Pancreas (tissue), 10 donors: ENCODE results near the gene SRGAP3. TPM values are rescaled to one million over a fixed set of nuclear protein-coding genes. Genes with fewer than 3 reads are reported as not detected.
A peak's percentile ranks its signal among the peaks of the same experiment; 100 is the strongest.

Experiments
- ATAC-seq, 4 donors: fragments of 200-7000 bp; cut with Tn5 transposase; one replicate each; pipeline versions ENCODE4 v1.8.0 to v1.9.1; 2020; ENCODE audit warnings: mild to moderate bottlenecking in 4 of 4, moderate library complexity in 4 of 4
- DNase-seq, 6 donors: peaks; one replicate each; pipeline ENCODE4 v3.0.0-alpha.2; 2020
- FAIRE-seq: peaks from 2 replicates; lab custom pipeline; 2012; peaks lifted over from hg19 to GRCh38; lab: Jason Lieb, UNC
- H3K27ac ChIP-seq, 4 donors: fragments of 200-600 bp; sonication (generic); 1 replicate in 3 of 4; 2 replicates in 1 of 4; pipeline versions ENCODE4 v1.5.0 to v1.8.0; 2020
- H3K27me3 ChIP-seq, 4 donors: fragments of 200-600 bp; one replicate each; pipeline ENCODE4 v1.8.0; 2021
- H3K36me3 ChIP-seq, 3 donors: fragments of 200-600 bp; sonication (generic) in 1 of 3; one replicate each; pipeline versions ENCODE4 v1.5.0 to v1.8.0; 2020 to 2021
- H3K4me1 ChIP-seq, 3 donors: fragments of 200-600 bp; one replicate each; pipeline ENCODE4 v1.8.0; 2021
- H3K4me3 ChIP-seq, 4 donors: fragments of 200-600 bp; sonication (generic) in 2 of 4; one replicate each; pipeline versions ENCODE4 v1.5.0 to v1.8.0; 2020 to 2021
- H3K9me3 ChIP-seq, 4 donors: fragments of 200-600 bp; one replicate each; pipeline ENCODE4 v1.8.0; 2021
- WGBS, 2 donors: extraction: QIAGEN DNeasy Blood & Tissue Kit; methylation state at CpG; one replicate each; pipeline ENCODE4 v1.1.7; 2013; 5-methylcytosine and 5-hydroxymethylcytosine counted together
- intact Hi-C, 3 donors: fragments of 100-400 bp; cut with DNase I; formaldehyde crosslinking; loops; one replicate each; pipeline versions ENCODE4 v1.11.1 to v1.14.2; 2022
- polyA plus RNA-seq, 2 donors: library from polyadenylated mRNA; stranded (reverse); fragments of 200-250 nt; gene quantifications; one replicate each; pipeline ENCODE4 v1.2.3, GENCODE V29; 2013
- total RNA-seq, 6 donors: library from RNA; stranded (reverse); fragmentation: NEBNext Ultra II Directional in 4 of 6; extraction: Animal tissue kit (Norgen Biotek cat#: 25700) in 4 of 6; gene quantifications; one replicate each; pipeline versions ENCODE4 v1.2.1 to v1.2.4, GENCODE V29; 2021 to 2023
- TF ChIP-seq, protein P1 (sequence below), 4 donors: fragments of 200-600 bp; sonication (generic) in 3 of 4; IDR thresholded peaks; one replicate each; pipeline versions ENCODE4 v1.5.0 to v1.8.0; 2021; ENCODE audit warnings: antibody characterized with exemption in 4 of 4
- donor health status: healthy with polysubstance abuse.
- donor health status: DM: no; HTN: no; CAD: no; lungs with moderate emphysema.
- donor health status: DM: no; HTN: no; CAD: no.
- donor health status: control.
- donor health status: control.
- donor health status: Bipolar disorder and iron deficiency.
- donor health status: DM: yes; HTN: yes; CAD: no.
- donor health status: DM: no; HTN: no; CAD: no.
- donor health status: DM: no; HTN: no; CAD: no.
- donor health status: DM: yes; HTN: yes; CAD: no.

The SRGAP3 gene
- total and polyA plus RNA-seq, 8 donors = 1.9 to 6.5 (median 3.0) TPM

DNA sequence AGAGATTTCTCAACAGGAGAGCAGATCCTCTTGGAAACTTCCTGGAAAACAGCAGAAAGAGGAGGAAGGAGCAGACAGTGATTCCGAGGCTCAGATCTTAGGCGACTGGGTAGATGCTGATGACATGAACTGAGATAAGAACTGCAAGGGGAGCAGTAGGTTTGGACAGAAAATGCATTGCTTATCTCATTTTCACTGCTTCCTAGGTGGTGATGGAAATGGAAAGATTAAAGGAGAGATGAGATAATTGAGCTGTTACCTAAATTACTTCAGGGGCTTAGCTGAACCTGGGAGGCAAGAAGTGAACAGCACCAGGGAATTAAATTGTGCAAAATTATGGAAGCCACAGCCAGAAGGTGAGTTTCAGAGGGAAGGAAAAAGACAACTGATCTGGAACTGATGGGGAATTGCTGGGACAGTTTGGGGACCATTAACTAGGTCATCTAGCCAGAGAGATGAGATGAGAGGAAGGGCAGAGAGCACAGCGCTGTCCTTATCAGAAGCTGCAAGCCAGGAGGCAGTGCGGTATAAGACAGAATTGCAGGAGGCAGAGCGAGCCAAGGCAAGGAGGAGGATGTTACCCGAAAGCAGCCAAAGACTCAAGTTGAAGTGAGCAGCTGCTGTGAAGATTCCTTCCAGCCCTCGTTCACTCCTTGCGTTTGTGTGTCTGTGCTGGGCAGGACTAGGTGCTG lies 140.4 kb downstream of the SRGAP3 start:
- ATAC-seq (peak in 1 of 4 donors; percentile 11), FAIRE-seq (no peak), DNase-seq (no peak)
- H3K27me3 ChIP-seq = no peaks in the 10 kb centered on the region
- H3K4me3 ChIP-seq = no peak overlapping the region
- H3K36me3 ChIP-seq = no peaks in the 10 kb centered on the region
- no peaks in the 10 kb centered on the region for H3K9me3 ChIP-seq
- TF ChIP-seq, protein P1, sequence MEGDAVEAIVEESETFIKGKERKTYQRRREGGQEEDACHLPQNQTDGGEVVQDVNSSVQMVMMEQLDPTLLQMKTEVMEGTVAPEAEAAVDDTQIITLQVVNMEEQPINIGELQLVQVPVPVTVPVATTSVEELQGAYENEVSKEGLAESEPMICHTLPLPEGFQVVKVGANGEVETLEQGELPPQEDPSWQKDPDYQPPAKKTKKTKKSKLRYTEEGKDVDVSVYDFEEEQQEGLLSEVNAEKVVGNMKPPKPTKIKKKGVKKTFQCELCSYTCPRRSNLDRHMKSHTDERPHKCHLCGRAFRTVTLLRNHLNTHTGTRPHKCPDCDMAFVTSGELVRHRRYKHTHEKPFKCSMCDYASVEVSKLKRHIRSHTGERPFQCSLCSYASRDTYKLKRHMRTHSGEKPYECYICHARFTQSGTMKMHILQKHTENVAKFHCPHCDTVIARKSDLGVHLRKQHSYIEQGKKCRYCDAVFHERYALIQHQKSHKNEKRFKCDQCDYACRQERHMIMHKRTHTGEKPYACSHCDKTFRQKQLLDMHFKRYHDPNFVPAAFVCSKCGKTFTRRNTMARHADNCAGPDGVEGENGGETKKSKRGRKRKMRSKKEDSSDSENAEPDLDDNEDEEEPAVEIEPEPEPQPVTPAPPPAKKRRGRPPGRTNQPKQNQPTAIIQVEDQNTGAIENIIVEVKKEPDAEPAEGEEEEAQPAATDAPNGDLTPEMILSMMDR (IDR thresholded peaks at IDR 0.05) = no peak
- 80 to 86% methylated on average over 8 of the region's 8 CpGs for WGBS, 2 donors
- no peaks in the 10 kb centered on the region for H3K4me1 ChIP-seq
- intact Hi-C loops = no loop called here
- H3K27ac ChIP-seq = no peak overlapping the region

DNA sequence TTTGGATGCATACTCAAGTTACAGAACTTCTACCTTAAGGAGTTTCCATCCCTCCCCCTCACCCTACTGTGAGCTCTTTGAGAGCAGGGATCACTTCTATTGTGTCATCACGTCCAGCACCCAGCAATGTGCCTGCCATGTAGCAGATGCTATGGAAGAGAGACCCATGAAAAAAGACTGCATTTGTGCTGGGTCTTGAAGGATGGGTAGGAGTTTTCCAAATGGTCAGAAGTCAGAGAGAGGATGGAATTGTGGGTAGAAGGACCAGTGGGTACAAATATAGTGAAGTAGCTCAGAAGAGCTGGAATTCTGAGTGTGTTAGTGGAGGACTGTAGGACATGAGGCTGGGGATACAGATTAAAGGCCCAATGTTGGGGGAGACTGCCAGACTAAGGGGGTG lies 141.7 kb downstream of the SRGAP3 start:
- no peak overlapping the region for H3K4me3 ChIP-seq
- intact Hi-C loops = no loop called here
- FAIRE-seq (no peak), ATAC-seq (no peak), DNase-seq (no peak)
- no peaks in the 10 kb centered on the region for H3K9me3 ChIP-seq
- no peaks in the 10 kb centered on the region for H3K4me1 ChIP-seq
- H3K27me3 ChIP-seq = no peaks in the 10 kb centered on the region
- H3K27ac ChIP-seq = no peak overlapping the region
- H3K36me3 ChIP-seq = no peaks in the 10 kb centered on the region
- 80 to 83% methylated on average over 1 of the region's 1 CpG for WGBS, 2 donors
- TF ChIP-seq, protein P1 (IDR thresholded peaks at IDR 0.05) = no peak

DNA sequence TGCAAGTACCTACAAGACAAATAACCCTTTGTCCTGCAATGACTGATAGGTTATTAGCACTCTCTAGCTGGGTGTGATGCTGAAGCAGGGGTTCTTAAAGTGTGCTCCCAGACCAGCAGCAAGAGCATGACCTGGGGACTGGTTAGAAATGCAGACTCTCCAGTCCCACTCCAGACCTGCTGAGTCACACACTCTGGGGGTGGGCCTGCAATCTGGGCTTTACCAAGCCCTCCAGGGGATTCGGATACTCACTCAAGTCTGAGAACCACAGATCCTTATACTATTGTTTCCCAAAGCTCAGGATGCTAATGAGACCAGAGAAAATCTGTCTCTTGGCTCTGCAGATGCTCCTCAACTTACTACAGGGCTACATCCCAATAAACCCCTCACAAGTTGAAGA lies 144.0 kb downstream of the SRGAP3 start:
- DNase-seq (no peak), FAIRE-seq (no peak), ATAC-seq (no peak)
- 59 to 86% methylated on average over 1 of the region's 1 CpG for WGBS, 2 donors
- Histone ChIP-seq H3K4me1 (no peaks in the 10 kb centered on the region), H3K27me3 (no peaks in the 10 kb centered on the region), H3K36me3 (no peaks in the 10 kb centered on the region), H3K27ac (no peak overlapping the region), H3K4me3 (no peak overlapping the region), H3K9me3 (no peaks in the 10 kb centered on the region)
- TF ChIP-seq, protein P1 (IDR thresholded peaks at IDR 0.05) = no peak
- intact Hi-C loops = no loop called here

DNA sequence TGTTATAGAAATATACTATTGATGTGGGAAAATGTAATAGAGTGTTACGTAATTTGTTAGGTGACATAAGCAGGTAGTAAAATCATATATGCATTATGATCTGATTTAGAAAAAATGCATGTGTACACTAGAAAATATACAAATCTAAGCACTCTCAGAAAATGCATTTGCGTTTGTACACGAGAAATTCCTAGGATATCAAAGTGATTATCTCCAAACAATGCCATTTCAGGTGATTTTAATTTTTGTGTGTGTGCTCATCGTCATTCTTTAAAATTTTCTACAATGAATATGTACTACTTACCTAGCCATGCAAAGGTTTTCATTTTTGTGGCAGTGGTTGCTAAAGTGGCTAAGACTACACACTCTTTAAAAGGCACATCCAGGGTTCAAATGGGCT lies 145.3 kb downstream of the SRGAP3 start:
- H3K4me3 ChIP-seq = no peak overlapping the region
- DNase-seq (no peak), FAIRE-seq (no peak), ATAC-seq (no peak)
- H3K9me3 ChIP-seq = no peaks in the 10 kb centered on the region
- intact Hi-C loops = no loop called here
- no peak overlapping the region for H3K27ac ChIP-seq
- no peaks in the 10 kb centered on the region for H3K4me1 ChIP-seq
- H3K27me3 ChIP-seq = no peaks in the 10 kb centered on the region
- TF ChIP-seq, protein P1 (IDR thresholded peaks at IDR 0.05) = no peak
- 95 to 96% methylated on average over 4 of the region's 4 CpGs for WGBS, 2 donors
- no peaks in the 10 kb centered on the region for H3K36me3 ChIP-seq

DNA sequence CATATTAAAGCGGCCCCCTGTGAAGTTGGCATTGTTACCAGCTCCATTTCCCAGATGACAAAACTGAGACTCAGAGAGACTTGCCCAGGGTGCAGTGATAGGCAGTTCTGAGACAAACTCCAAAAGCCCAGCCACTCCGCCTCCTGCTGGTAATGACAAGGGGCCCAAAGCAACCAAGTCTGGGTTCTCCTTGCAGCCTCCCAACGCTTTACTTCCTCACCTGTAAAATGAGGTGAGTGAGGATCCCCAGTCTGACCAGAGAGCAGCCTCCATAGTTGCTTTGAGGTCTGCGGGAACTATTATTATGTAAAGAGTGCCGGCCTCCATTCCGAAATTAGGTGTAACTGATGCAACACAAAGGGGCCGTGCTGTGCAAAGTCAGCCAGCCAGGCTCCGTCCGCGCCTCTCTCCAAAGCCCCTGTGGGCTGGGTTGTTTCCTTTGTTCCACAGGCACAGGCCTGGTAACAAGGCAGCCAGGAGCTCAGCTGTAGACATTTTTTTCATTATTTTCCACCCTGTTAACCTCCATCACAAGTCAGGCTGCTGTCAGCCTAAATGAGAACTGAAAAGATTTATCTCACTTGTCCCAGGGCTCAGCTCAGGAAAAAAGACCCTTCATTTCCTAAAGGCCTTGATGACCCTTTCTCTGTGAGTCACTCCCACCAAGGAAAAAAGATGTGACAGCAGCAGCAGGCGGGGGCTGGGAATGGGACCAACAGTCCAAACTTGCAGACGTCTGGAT lies 147.0 kb downstream of the SRGAP3 start:
- no peak overlapping the region for H3K4me3 ChIP-seq
- 89 to 92% methylated on average over 12 of the region's 12 CpGs for WGBS, 2 donors
- DNase-seq (no peak), FAIRE-seq (no peak), ATAC-seq (no peak)
- intact Hi-C loops = no loop called here
- no peaks in the 10 kb centered on the region for H3K36me3 ChIP-seq
- no peaks in the 10 kb centered on the region for H3K4me1 ChIP-seq
- TF ChIP-seq, protein P1 (IDR thresholded peaks at IDR 0.05) = no peak
- H3K27ac ChIP-seq = no peak overlapping the region
- H3K27me3 ChIP-seq = no peaks in the 10 kb centered on the region
- no peaks in the 10 kb centered on the region for H3K9me3 ChIP-seq
